ENCODE measurements around the gene DACT2. TPM values are rescaled to one million over a fixed set of nuclear protein-coding genes. Genes with fewer than 3 reads are reported as not detected.

DACT2 gene
- total RNA-seq, 1 experiment from 2014 or later = not detected

- no peak overlapping the region for H2AFZ ChIP-seq (ENCODE audit: low read depth, low read length, poor library complexity, severe bottlenecking)
- CTCF ChIA-PET = no interaction called here
- BruUV-seq (replicated peaks) = no TSS peak
- H3K9ac ChIP-seq (ENCODE audit: low read length) = no peak overlapping the region
- H3K79me2 ChIP-seq (ENCODE audit: insufficient read depth, low read length) = no peaks in the 10 kb centered on the region
- no peak for ATAC-seq
- intact Hi-C loops (cut with micrococcal nuclease) = no loop called here
- no peak overlapping the region for H3K4me2 ChIP-seq (ENCODE audit: low read length)
- no peaks in the 10 kb centered on the region for H3K36me3 ChIP-seq (ENCODE audit: control insufficient read depth in 1 of 2, insufficient read depth in 2 of 2, low read length in 2 of 2)
- RAD21 ChIA-PET (ENCODE audit: low non-redundant PET in 1 of 2, low total read pairs in 2 of 2, uncharacterized antibody in 2 of 2, unreplicated experiment in 2 of 2) = no interaction called here
- H3K27ac ChIP-seq (ENCODE audit: low read depth, low read length) = no peak overlapping the region
- H3K9me2 ChIP-seq (ENCODE audit: insufficient read depth) = no peaks in the 10 kb centered on the region
- no peaks in the 10 kb centered on the region for H3K4me1 ChIP-seq (ENCODE audit: control insufficient read depth in 1 of 2, insufficient read depth in 2 of 2, low read length in 2 of 2)
- no peaks in the 10 kb centered on the region for H4K20me1 ChIP-seq (ENCODE audit: insufficient read depth)
- DNase-seq (ENCODE audit: low read depth, low spot score) = no peak
- H3K27me3 ChIP-seq (ENCODE audit: insufficient read depth, low read length) = no peaks in the 10 kb centered on the region
- POLR2A ChIA-PET = no interaction called here
- no peaks in the 10 kb centered on the region for H3K9me3 ChIP-seq (ENCODE audit: control insufficient read depth in 1 of 2, insufficient read depth in 1 of 2, low read depth in 1 of 2, low read length in 2 of 2)
- TF ChIP-seq SP1 (IDR thresholded peaks at IDR 0.05; ENCODE audit: low read depth) = no peak
- TF ChIP-seq SRF (IDR thresholded peaks at IDR 0.05; ENCODE audit: low read depth) = no peak
- TF ChIP-seq JUND (IDR thresholded peaks at IDR 0.05) = no peak
- no peak for TF ChIP-seq CBX3 (IDR thresholded peaks at IDR 0.05; ENCODE audit: low read depth)
- no peak for TF ChIP-seq SIN3A (IDR thresholded peaks at IDR 0.05; ENCODE audit: low read depth)
- TF ChIP-seq CTCF (IDR thresholded peaks at IDR 0.05 in 2 of 3, conservative IDR thresholded peaks at IDR 0.05 in 1 of 3; ENCODE audit: borderline replicate concordance in 1 of 3, insufficient read depth in 1 of 3, low read depth in 2 of 3, low read length in 2 of 3) = no peak
- TF ChIP-seq FOSL1 (IDR thresholded peaks at IDR 0.05; ENCODE audit: low read depth) = no peak
- TF ChIP-seq YY1 (IDR thresholded peaks at IDR 0.05; ENCODE audit: extremely low read depth, insufficient replicate concordance, low read depth, low read length) = no peak
- TF ChIP-seq CEBPB (IDR thresholded peaks at IDR 0.05; ENCODE audit: low read depth) = no peak
- TF ChIP-seq POLR2AphosphoS5 (IDR thresholded peaks at IDR 0.05; ENCODE audit: low read depth, low read length) = no peak
- no peak for TF ChIP-seq EZH2 (IDR thresholded peaks at IDR 0.05)
- TF ChIP-seq ZBTB33 (IDR thresholded peaks at IDR 0.05; ENCODE audit: extremely low read depth, insufficient replicate concordance, low read length) = no peak
- no peak for TF ChIP-seq ZNF274 (IDR thresholded peaks at IDR 0.05; ENCODE audit: low read depth, low read length)
- no peak overlapping the region for H3K4me3 ChIP-seq (replicated peaks in 1 of 2; ENCODE audit: low read depth in 1 of 2, low read length in 2 of 2)
These were observed 28.6 kb upstream of the DACT2 start for GRCh38 chr6:168348186-168348585.

Measured in HCT116 (cell line).